OCI-LY1 (cell line): ENCODE measurements around the gene SMAD1.

Source experiments
- H2AFZ ChIP-seq: fragments of 200-600 bp; sonication (generic), shearing (Covaris generic); 2 replicates; pipeline ENCODE4 v1.6.0; 2014; ENCODE audit warnings: antibody characterized with exemption, mild to moderate bottlenecking, low read length
- H3F3A ChIP-seq: fragments of 200-600 bp; sonication (generic), shearing (Covaris generic); 2 replicates; pipeline ENCODE4 v1.6.0; 2014; ENCODE audit warnings: mild to moderate bottlenecking, antibody characterized with exemption, low read length, moderate library complexity; ENCODE audit not compliant: insufficient read depth
- H3K27ac ChIP-seq: fragments of 200-600 bp; sonication (generic); 2 replicates; pipeline ENCODE4 v1.5.1; 2014; ENCODE audit warnings: low read length, mixed run types, mild to moderate bottlenecking, low read depth; ENCODE audit not compliant: poor library complexity, severe bottlenecking
- H3K27me3 ChIP-seq: fragments of 200-600 bp; sonication (generic); 2 replicates; pipeline ENCODE4 v1.6.0; 2014; ENCODE audit warnings: antibody characterized with exemption, mild to moderate bottlenecking, low read length, moderate library complexity; ENCODE audit not compliant: insufficient read depth
- H3K36me3 ChIP-seq: fragments of 200-600 bp; sonication (generic); 2 replicates; pipeline ENCODE4 v1.6.1; 2014; ENCODE audit warnings: mild to moderate bottlenecking, antibody characterized with exemption, low read length, moderate library complexity, mixed read lengths; ENCODE audit not compliant: insufficient read depth
- H3K4me1 ChIP-seq: fragments of 200-600 bp; sonication (generic); 2 replicates; pipeline ENCODE4 v1.5.1; 2014; ENCODE audit warnings: mild to moderate bottlenecking, low read length, moderate library complexity; ENCODE audit not compliant: insufficient read depth, severe bottlenecking
- H3K4me2 ChIP-seq: fragments of 200-600 bp; sonication (generic), shearing (Covaris generic); 2 replicates; pipeline ENCODE4 v1.6.1; 2014; ENCODE audit warnings: low read length
- H3K4me3 ChIP-seq: fragments of 200-600 bp; sonication (generic); 2 replicates; pipeline ENCODE4 v1.5.1; 2014; ENCODE audit warnings: low read length, low read depth, mild to moderate bottlenecking, mixed read lengths; ENCODE audit not compliant: poor library complexity, severe bottlenecking
- H3K79me2 ChIP-seq: fragments of 200-600 bp; shearing (Covaris generic); 2 replicates; pipeline ENCODE4 v1.6.1; 2016; ENCODE audit warnings: mixed run types, low read length, mixed read lengths; ENCODE audit not compliant: insufficient read depth
- H3K9ac ChIP-seq: fragments of 200-600 bp; sonication (generic), shearing (Covaris generic); 2 replicates; pipeline ENCODE4 v1.6.1; 2014; ENCODE audit warnings: mild to moderate bottlenecking, low read length, mixed read lengths
- H3K9me2 ChIP-seq: fragments of 200-600 bp; sonication (generic), shearing (Covaris generic); 2 replicates; pipeline ENCODE4 v1.6.1; 2014; ENCODE audit warnings: low read depth, mild to moderate bottlenecking, low read length, mixed read lengths
- H3K9me3 ChIP-seq: fragments of 200-600 bp; shearing (Covaris generic); 2 replicates; pipeline ENCODE4 v1.6.1; 2014; ENCODE audit warnings: low read length, mixed read lengths
- H4K20me1 ChIP-seq: fragments of 200-600 bp; sonication (generic), shearing (Covaris generic); 2 replicates; pipeline ENCODE4 v1.6.0; 2016; ENCODE audit warnings: mild to moderate bottlenecking, low read length; ENCODE audit not compliant: insufficient read depth
- CTCF ChIP-seq: fragments of 200-600 bp; sonication (generic), shearing (Covaris generic); IDR thresholded peaks from 2 replicates; pipeline ENCODE4 v1.5.1; 2017; ENCODE audit warnings: mild to moderate bottlenecking, antibody characterized with exemption, low read length, moderate library complexity, mixed read lengths
- EZH2 ChIP-seq: fragments of 200-600 bp; sonication (generic), shearing (Covaris generic); IDR thresholded peaks from 2 replicates; pipeline ENCODE4 v1.8.0; 2017; ENCODE audit warnings: borderline replicate concordance, mixed run types, mild to moderate bottlenecking, antibody characterized with exemption, low read length, moderate library complexity, mixed read lengths

Gene SMAD1

GRCh38 chr4:145539671-145540070 is 58.0 kb downstream of the SMAD1 start:
- H3K4me3 ChIP-seq, result no peak overlapping the region
- no peaks in the 10 kb centered on the region for H3K9me2 ChIP-seq
- no peak overlapping the region for H3K9ac ChIP-seq
- no peak overlapping the region for H2AFZ ChIP-seq
- TF ChIP-seq CTCF (no peak), EZH2 (no peak)
- no peaks in the 10 kb centered on the region for H4K20me1 ChIP-seq
- H3K36me3 ChIP-seq, result peaks cover 82% of the 10 kb centered on the region
- no peak overlapping the region for H3K4me2 ChIP-seq
- no peaks in the 10 kb centered on the region for H3K27me3 ChIP-seq
- H3K4me1 ChIP-seq, result peaks cover 78% of the 10 kb centered on the region
- no peaks in the 10 kb centered on the region for H3F3A ChIP-seq
- H3K79me2 ChIP-seq, result peaks cover 56% of the 10 kb centered on the region
- H3K9me3 ChIP-seq, result no peaks in the 10 kb centered on the region
- peak overlapping the region; percentile 47 for H3K27ac ChIP-seq

GRCh38 chr4:145540235-145540634 is 58.6 kb downstream of the SMAD1 start:
- Histone ChIP-seq H3K4me2 (no peak overlapping the region), H3K4me1 (peaks cover 75% of the 10 kb centered on the region), H3K4me3 (no peak overlapping the region), H4K20me1 (no peaks in the 10 kb centered on the region), H2AFZ (no peak overlapping the region), H3K9me2 (no peaks in the 10 kb centered on the region), H3K9me3 (no peaks in the 10 kb centered on the region), H3K9ac (no peak overlapping the region), H3K27me3 (no peaks in the 10 kb centered on the region), H3K36me3 (peaks cover 82% of the 10 kb centered on the region), H3F3A (no peaks in the 10 kb centered on the region), H3K79me2 (peaks cover 50% of the 10 kb centered on the region), H3K27ac (peak overlapping the region; percentile 47)
- TF ChIP-seq EZH2 (no peak), CTCF (no peak)

- Histone ChIP-seq H3K4me1 (peaks cover 70% of the 10 kb centered on the region), H3K4me2 (no peak overlapping the region), H3K4me3 (no peak overlapping the region), H3K36me3 (peaks cover 85% of the 10 kb centered on the region), H3K27ac (peak overlapping the region; percentile 59), H3K9me2 (no peaks in the 10 kb centered on the region), H3F3A (no peaks in the 10 kb centered on the region), H4K20me1 (no peaks in the 10 kb centered on the region), H3K9ac (no peak overlapping the region), H3K27me3 (no peaks in the 10 kb centered on the region), H2AFZ (no peak overlapping the region), H3K9me3 (no peaks in the 10 kb centered on the region), H3K79me2 (peaks cover 39% of the 10 kb centered on the region)
- TF ChIP-seq CTCF (no peak), EZH2 (no peak)
These were observed 59.7 kb downstream of the SMAD1 start for GRCh38 chr4:145541346-145541745.
